ENCODE results near the gene CNTNAP2. TPM values are rescaled to one million over a fixed set of nuclear protein-coding genes. Genes with fewer than 3 reads are reported as not detected.

CNTNAP2 gene
- total RNA-seq, 1 experiment from 2014 or later, result 64.5 TPM

DNA sequence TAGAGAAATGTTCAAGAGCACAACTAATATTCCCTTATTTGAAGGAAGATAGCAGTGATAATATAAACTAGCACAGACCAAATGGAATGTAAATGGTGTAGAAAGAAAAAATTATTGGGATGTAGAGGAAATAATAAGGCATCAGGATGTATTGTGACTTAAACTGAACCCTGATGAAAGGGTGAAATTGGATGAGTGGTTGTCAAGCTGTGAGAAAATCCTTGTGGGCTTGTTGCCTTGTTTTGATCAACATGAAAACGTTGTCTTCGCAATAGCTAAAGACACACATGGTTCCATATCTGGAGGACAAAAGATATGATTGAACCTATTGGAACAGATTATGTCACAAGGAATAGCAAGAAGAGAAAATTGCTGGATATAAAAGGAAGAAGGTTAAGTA lies 40.3 kb upstream of the CNTNAP2 start:
- no peak overlapping the region for H2BK15ac ChIP-seq (ENCODE audit: low read depth, low read length)
- no peaks in the 10 kb centered on the region for H3K79me2 ChIP-seq (ENCODE audit: insufficient read depth, low read length)
- H3K27me3 ChIP-seq (ENCODE audit: insufficient read depth, low read length), result no peaks in the 10 kb centered on the region
- H2AFZ ChIP-seq (ENCODE audit: low read length), result no peak overlapping the region
- H3K36me3 Mint-ChIP-seq (ENCODE audit: insufficient read depth in 1 of 3, low read depth in 3 of 3), result 0 out of 7 replicates have a peak, but pooled peaks cover 0 to 4% (median 0%) of the 10 kb centered on the region in 3 experiments
- H3K27ac Mint-ChIP-seq, result no peak overlapping the region
- WGBS (ENCODE audit: extremely low coverage, insufficient read length, low lambda C conversion rate), result no CpG with 5 or more reads among the region's 2 CpGs
- H3K23me2 ChIP-seq (ENCODE audit: insufficient read length, low read depth, low read length, poor library complexity, severe bottlenecking), result no peaks in the 10 kb centered on the region
- H3K27ac ChIP-seq (ENCODE audit: insufficient read length, low read depth, low read length), result no peak overlapping the region
- no peak overlapping the region for H2BK5ac ChIP-seq (ENCODE audit: insufficient read length, low read length)
- H2AK5ac ChIP-seq (ENCODE audit: insufficient read length, low read length), result no peak overlapping the region
- no peaks in the 10 kb centered on the region for H3K27me3 Mint-ChIP-seq (ENCODE audit: low read depth)
- H4K8ac ChIP-seq (replicated peaks; ENCODE audit: insufficient read length, low read depth, low read length), result no peak overlapping the region
- no peak for DNase-seq
- H4K91ac ChIP-seq (ENCODE audit: insufficient read length, low read depth, low read length), result no peak overlapping the region
- H4K20me1 ChIP-seq (ENCODE audit: control insufficient read depth, insufficient read depth, insufficient read length), result no peaks in the 10 kb centered on the region
- H3K9me3 ChIP-seq (ENCODE audit: control insufficient read depth, low read depth, low read length), result no peaks in the 10 kb centered on the region
- H3K9ac ChIP-seq (ENCODE audit: extremely low read depth, insufficient read length, low read length), result no peak overlapping the region
- H3K4me1 ChIP-seq (ENCODE audit: insufficient read depth, low read length), result no peaks in the 10 kb centered on the region
- H3T11ph ChIP-seq (ENCODE audit: low read length), result no peak overlapping the region
- H3K18ac ChIP-seq (ENCODE audit: insufficient read length, low read depth, low read length), result no peak overlapping the region
- no peak overlapping the region for H3K4me3 Mint-ChIP-seq
- no peak overlapping the region for H2BK20ac ChIP-seq (ENCODE audit: low read depth, low read length, poor library complexity, severe bottlenecking)
- H2BK12ac ChIP-seq (ENCODE audit: insufficient read length, low read depth, low read length), result no peak overlapping the region
- no peak overlapping the region for H2BK120ac ChIP-seq (ENCODE audit: low read depth, low read length, poor library complexity, severe bottlenecking)
- H3K14ac ChIP-seq (ENCODE audit: insufficient read depth, low read length), result no peak overlapping the region
- no peak overlapping the region for H3K56ac ChIP-seq (ENCODE audit: insufficient read length, low read depth, low read length)
- H3K4ac ChIP-seq (ENCODE audit: low read depth, low read length), result no peak overlapping the region
- no peak overlapping the region for H3K4me2 ChIP-seq (ENCODE audit: insufficient read depth, insufficient read length, low read length)
- TF ChIP-seq, protein P1, sequence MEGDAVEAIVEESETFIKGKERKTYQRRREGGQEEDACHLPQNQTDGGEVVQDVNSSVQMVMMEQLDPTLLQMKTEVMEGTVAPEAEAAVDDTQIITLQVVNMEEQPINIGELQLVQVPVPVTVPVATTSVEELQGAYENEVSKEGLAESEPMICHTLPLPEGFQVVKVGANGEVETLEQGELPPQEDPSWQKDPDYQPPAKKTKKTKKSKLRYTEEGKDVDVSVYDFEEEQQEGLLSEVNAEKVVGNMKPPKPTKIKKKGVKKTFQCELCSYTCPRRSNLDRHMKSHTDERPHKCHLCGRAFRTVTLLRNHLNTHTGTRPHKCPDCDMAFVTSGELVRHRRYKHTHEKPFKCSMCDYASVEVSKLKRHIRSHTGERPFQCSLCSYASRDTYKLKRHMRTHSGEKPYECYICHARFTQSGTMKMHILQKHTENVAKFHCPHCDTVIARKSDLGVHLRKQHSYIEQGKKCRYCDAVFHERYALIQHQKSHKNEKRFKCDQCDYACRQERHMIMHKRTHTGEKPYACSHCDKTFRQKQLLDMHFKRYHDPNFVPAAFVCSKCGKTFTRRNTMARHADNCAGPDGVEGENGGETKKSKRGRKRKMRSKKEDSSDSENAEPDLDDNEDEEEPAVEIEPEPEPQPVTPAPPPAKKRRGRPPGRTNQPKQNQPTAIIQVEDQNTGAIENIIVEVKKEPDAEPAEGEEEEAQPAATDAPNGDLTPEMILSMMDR (conservative IDR thresholded peaks at IDR 0.05), result no peak
- no peaks in the 10 kb centered on the region for H3K4me1 Mint-ChIP-seq
- H3K79me1 ChIP-seq (ENCODE audit: insufficient read depth, low read depth, low read length, poor library complexity, severe bottlenecking), result no peaks in the 10 kb centered on the region
- no peak overlapping the region for H3K23ac ChIP-seq (ENCODE audit: insufficient read length, low read depth, low read length)
- no peak overlapping the region for H4K5ac ChIP-seq (ENCODE audit: insufficient read length, low read depth, low read length)
- H3K9me3 Mint-ChIP-seq, result 0 out of 5 replicates have a peak, but pooled peaks cover 0 to 3% of the 10 kb centered on the region in 2 experiments
